Right lobe of liver (tissue), 4 donors: ENCODE measurements around the gene ITPRID1.

Experiments
- POLR2A ChIP-seq: fragments of 450-650 bp; IDR thresholded peaks from one replicate; pipeline ENCODE4 v1.6.1; 2017; ENCODE audit warnings: antibody characterized with exemption, mild to moderate bottlenecking
- TF ChIP-seq, protein P1 (sequence below), 4 donors: fragments of 200-600 bp in 3 of 4; fragments of 450-650 bp in 1 of 4; IDR thresholded peaks; one replicate each; pipeline versions ENCODE4 v1.5.1 to v1.8.0; 2016 to 2022; ENCODE audit warnings: antibody characterized with exemption in 4 of 4, mild to moderate bottlenecking in 2 of 4
- donor health status: DM: no; HTN: no; CAD: no.
- donor health status: DM: no; HTN: no; CAD: no.
- donor health status: DM: no; HTN: yes; CAD: no.

DNA sequence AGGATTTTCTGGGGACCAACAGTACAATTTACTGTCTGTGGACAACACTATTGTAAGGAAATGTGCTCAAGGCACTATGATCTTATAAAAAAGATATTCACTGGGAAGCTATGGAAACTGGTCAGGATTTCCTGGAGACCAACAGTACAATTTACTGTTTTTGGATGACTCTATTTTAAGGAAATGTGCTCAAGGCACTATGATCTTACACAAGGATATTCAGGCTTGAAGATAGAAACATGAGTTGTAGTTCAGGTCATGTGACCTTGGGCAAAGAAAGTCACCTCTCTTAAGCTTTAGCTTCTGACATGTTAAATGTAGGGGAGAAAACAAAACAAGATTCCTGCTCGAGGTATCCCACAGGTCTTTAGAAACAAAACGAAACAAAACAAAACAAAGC, 1.7 kb upstream of the ITPRID1 start:
- TF ChIP-seq, protein P1, sequence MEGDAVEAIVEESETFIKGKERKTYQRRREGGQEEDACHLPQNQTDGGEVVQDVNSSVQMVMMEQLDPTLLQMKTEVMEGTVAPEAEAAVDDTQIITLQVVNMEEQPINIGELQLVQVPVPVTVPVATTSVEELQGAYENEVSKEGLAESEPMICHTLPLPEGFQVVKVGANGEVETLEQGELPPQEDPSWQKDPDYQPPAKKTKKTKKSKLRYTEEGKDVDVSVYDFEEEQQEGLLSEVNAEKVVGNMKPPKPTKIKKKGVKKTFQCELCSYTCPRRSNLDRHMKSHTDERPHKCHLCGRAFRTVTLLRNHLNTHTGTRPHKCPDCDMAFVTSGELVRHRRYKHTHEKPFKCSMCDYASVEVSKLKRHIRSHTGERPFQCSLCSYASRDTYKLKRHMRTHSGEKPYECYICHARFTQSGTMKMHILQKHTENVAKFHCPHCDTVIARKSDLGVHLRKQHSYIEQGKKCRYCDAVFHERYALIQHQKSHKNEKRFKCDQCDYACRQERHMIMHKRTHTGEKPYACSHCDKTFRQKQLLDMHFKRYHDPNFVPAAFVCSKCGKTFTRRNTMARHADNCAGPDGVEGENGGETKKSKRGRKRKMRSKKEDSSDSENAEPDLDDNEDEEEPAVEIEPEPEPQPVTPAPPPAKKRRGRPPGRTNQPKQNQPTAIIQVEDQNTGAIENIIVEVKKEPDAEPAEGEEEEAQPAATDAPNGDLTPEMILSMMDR (IDR thresholded peaks at IDR 0.05) = no peak
- no peak for TF ChIP-seq POLR2A
